HG02884 (cell line): ENCODE data around the gene ATG16L1.
"Not testable (repeated sequence)": the region's sequence is repeated elsewhere in the genome, so short reads cannot be mapped to it uniquely, and the experiment has no call there.

Experiments used
- ATAC-seq: cut with Tn5 transposase; IDR thresholded peaks from one replicate; pipeline ENCODE4 v1.9.1; 2021; ENCODE audit warnings: mild to moderate bottlenecking, moderate library complexity; ENCODE audit not compliant: unreplicated experiment

The ATG16L1 gene

DNA sequence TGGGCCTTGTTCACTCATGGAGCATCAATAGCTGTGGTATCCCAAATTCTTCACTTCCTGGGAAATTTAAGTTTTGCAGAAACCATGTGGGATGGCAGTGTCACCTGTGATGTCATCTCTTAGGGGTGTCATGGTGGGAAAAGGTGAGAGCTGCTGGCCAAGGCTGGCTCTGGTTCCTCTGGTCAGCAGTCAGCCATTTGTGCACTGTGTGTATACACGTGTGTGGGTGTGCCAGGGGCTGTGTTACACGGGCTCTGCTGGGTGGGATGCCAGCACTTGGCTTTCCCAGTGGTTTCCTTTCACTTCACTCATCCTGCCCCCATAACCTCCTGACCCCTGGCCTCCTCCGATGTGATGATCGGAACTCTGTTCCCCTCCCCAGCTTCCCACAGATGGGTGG is 77.4 kb downstream of the ATG16L1 start:
- ATAC-seq: no peak

DNA sequence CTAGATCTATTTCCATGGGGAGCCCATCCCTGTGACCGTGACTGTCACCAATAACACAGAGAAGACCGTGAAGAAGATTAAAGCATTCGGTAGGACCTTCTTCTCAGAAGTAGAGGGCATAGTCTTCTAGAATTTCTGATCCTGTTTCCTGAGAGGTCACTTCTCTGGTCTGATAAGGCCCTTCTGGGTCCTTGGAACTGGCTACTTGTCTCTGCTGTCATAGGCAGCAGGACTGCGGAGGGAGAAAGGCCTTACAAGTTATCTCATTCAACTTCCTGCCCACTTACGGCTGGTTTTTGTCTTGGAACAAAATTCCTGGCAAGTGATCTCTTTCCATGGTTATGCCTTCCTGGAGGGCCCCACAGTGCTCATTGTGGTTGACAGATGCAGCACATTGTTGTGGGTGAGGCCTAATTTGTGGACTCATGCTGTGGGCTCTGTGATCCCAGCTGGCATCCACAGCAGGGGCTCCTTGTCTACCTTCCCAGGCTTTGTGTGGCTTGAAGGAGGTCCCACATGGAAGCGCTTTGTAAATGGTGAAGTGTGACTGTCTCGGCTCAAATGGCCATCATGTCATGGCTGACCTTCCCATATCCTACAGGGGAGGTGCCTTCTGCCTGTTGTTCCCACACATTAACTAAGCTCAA is 78.1 kb downstream of the ATG16L1 start:
- no peak for ATAC-seq

DNA sequence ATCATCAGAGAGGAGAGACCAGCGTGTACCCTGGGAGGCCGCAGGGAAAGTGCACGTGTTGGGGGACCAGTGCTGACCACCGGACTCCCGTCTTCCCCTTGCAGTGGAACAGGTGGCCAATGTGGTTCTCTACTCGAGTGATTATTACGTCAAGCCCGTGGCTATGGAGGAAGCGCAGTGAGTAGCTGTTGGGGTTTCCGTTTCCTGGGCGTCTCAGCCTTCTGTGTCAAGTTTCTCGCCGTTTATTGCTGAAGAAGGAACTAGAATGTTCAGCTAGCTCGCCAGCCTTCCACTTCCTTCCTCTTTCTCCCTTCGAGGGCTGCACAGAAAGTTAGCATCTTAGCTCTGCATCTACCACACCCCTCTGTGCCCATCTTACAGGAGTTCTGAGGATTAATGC is 80.1 kb downstream of the ATG16L1 start:
- ATAC-seq: peak; percentile 83

DNA sequence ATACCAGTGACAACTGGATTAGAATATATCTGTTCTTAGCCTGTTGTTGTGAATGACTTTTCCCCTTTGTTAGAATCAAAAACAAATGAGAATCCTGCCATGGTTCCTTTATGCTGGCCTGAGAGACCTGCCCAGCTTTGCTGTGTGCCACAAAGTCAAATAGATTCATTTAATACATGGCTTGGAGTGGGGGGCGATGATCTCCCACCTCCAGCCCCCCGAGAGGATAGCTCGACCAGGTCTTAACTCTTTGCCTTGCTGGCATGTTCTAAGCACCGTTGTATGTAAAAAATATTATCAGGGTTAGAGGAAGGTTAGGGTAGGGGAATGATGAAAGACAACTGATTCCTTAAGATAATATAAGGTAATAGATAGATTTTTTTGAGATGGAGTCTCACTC is 80.7 kb downstream of the ATG16L1 start:
- ATAC-seq: no peak

DNA sequence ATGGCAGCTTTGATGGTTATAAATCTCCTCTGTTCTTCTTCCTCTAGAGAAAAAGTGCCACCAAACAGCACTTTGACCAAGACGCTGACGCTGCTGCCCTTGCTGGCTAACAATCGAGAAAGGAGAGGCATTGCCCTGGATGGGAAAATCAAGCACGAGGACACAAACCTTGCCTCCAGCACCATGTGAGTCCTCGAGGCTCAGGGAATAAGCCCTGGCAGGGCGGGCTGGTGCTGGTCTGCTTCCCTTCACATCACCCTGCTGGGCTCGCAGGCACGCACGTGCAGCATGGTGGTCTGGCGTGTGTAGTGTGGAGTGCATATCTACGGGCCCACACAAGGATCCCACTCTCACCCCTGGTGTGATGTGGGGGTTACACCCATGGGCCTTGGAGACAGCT is 83.4 kb downstream of the ATG16L1 start:
- no peak for ATAC-seq

DNA sequence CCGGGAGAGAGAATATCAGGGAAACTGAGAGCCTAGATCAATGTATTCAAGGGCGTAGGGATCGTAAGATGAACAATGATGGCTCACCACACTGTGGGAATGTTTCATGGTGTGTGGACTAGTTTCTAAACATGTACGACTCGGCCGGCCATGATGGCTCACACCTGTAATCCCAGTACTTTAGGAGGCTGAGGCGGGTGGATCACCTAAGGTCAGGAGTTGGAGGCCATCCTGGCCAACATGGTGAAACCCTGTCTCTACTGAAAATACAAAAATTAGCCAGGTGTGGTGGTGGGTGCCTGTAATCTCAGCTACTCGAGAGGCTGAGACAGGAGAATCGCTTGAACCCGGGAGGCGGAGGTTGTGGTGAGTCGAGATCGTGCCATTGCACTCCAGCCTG is 84.6 kb downstream of the ATG16L1 start:
- not testable (repeated sequence) for ATAC-seq

DNA sequence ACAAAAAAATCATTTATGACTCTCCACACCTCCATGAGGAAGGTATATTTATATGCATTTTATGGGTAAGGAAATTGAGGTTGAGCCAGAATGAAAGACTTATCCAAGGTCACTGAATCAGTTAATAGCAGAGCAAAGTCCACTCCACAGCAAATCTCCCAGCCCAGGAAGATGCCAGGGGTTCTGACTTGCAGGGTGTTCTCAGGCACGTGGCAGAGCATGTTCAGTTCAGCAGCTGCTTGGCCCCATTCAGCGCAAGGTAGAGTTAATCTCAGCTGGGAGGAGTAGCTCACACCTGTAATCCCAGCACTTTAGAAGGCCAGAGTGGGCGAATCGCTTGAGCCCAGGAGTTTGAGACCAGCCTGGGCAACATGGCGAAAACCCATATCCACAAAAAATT is 85.1 kb downstream of the ATG16L1 start:
- ATAC-seq: no peak

DNA sequence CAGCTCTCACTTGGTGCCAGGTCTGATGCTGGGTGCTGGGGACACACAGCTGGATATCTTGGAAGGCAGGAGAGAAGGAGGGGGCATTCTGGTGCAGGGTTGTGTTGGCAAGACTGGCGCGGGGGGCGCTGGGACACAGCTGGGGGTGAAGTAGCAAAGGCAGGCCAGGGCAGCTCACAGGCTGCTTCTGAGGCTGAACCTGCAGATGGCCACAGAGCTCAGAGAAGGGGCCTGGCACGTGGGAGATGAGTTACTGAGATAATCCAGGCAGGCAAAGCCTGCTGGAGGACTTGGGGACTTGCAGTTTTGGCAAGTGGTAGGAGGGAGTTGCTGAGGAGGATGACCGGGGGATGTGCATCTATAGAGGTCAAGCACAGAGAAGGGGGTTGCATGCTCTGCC is 86.6 kb downstream of the ATG16L1 start:
- ATAC-seq: no peak

DNA sequence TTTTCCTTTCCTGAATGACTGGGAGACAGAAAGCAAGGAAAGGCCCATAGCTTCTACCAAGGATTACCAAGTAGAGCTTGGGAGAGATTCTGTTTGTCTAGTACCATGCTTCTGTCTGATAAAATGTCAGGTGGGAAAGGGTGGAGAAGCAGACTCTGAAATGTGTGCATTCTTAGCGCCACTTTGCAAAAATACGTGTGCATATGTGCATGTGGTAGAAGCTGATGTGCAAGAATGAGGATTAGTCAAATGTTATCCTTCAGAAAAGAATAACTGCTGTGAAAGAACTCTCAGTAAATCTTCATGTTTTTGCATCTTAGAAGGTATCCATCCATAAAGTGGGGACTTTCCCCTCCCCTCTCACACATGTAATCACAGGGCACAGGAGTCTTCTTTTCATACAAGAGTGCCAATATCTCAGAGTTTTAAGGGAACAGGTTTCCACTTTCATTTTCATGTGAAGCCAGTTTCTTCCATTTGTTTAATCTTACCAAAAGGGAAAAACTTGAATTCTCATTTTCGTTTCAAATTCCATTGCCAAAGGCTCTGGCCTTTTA is 87.4 kb downstream of the ATG16L1 start:
- no peak for ATAC-seq

DNA sequence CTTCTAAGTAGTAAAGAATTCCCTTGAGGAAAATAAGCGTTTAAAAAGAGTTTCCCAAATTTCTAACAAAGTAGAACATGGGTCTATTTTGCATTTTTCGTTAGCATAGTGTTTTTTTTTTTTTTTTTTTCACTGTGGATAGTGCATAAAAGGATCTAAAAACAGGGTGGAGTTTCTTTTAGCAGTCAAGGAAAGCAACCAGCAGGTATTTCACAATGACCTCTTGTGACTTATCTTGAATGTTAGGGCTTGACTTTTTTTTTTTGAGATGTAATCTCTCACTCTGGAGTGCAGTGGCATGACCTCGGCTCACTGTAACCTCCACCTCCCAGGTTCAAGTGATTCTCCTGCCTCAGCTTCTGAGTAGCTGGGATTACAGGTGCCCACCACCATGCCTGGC is 88.0 kb downstream of the ATG16L1 start:
- ATAC-seq: no peak

DNA sequence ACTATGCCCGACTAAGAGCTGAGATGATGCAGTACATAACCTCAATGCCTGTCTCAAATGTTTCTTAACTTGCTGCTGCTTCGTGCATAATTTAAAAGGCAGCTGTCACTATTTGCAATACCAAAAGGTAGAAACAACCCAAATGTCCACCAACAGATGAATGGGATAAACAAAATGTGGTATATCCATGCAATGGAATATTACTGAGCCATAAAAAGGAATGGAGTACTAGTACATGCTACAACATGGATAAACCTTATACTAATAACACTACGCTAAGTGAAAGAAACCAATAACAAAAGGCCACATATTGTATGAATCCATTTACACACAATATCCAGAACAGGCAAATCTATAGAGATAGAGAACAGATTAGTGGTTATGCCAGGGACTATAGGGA is 89.8 kb downstream of the ATG16L1 start:
- ATAC-seq: no peak

DNA sequence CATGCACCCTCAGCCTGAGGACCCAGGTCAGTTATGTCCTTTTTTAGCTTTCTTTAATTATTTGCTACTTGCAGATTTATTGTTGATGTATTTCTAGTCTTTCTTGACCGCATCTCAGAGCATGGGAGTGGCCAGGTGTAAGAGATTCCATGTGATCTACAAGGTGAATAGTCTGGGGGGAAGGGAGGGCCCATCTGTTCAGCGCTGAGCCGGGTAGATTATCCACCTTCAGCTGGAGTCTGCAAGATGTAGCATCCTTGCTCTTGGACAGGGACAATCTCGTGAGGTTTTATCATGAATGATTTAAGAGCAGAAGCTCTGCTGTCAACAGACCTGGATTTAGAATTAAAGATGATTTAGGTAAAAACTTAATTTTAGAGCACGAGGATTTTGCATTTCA is 90.8 kb downstream of the ATG16L1 start:
- no peak for ATAC-seq

DNA sequence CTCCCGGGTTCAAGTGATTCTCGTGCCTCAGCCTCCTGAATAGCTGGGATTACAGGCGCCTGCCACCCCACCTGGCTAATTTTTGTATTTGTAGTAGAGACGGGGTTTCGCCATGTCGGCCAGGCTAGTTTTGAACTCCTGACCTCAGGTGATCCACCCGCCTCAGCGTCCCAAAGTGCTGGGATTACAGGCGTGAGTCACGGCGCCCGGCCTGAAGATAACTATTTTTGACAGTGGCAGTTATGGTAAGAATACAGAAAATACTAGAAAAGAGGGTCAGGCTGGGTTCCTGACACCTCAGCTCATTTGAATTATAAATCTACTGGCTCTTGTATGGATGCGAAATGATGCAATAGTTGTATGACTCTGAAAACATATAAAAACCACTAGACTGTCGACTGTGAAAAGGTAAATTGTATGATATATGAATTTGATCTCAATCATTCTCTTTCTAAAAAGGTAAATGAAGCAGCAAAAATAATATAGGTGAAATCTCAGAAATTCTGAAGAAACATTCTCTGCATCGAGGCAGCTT is 91.8 kb downstream of the ATG16L1 start:
- ATAC-seq: no peak
